SU-DHL-6 (cell line): ENCODE results near the gene C4B.
"Not testable (repeated sequence)": the region's sequence is repeated elsewhere in the genome, so short reads cannot be mapped to it uniquely, and the experiment has no call there.

ENCODE experiments used
- H2AFZ ChIP-seq: fragments of 200-600 bp; sonication (generic); 2 replicates; pipeline ENCODE4 v1.6.1; 2014; ENCODE audit warnings: low read depth, mild to moderate bottlenecking, moderate library complexity, mixed read lengths, antibody characterized with exemption, low read length; ENCODE audit not compliant: severe bottlenecking
- H3F3A ChIP-seq: fragments of 200-600 bp; shearing (Covaris generic); 2 replicates; pipeline ENCODE4 v1.6.0; 2016; ENCODE audit warnings: antibody characterized with exemption, mild to moderate bottlenecking; ENCODE audit not compliant: insufficient read depth
- H3K27ac ChIP-seq: fragments of 200-600 bp; sonication (generic); 2 replicates; pipeline ENCODE4 v1.5.1; 2016; ENCODE audit warnings: low read depth, mild to moderate bottlenecking, low read length, moderate library complexity, mixed read lengths
- H3K27me3 ChIP-seq: fragments of 200-600 bp; sonication (generic), shearing (Covaris generic); 2 replicates; pipeline ENCODE4 v1.6.0; 2014; ENCODE audit warnings: mild to moderate bottlenecking, low read length
- H3K36me3 ChIP-seq: fragments of 200-600 bp; sonication (generic); 2 replicates; pipeline ENCODE4 v1.6.1; 2014; ENCODE audit warnings: mild to moderate bottlenecking, low read length, mixed read lengths
- H3K4me2 ChIP-seq: fragments of 300-600, 200-600 bp; shearing (Covaris generic), sonication (generic); 2 replicates; pipeline ENCODE4 v1.6.0; 2014; ENCODE audit warnings: low read length, low read depth, mild to moderate bottlenecking; ENCODE audit not compliant: poor library complexity, severe bottlenecking
- H3K4me3 ChIP-seq: fragments of 200-600 bp; sonication (generic); 2 replicates; pipeline ENCODE4 v1.5.1; 2014; ENCODE audit warnings: antibody characterized with exemption, low read length, mild to moderate bottlenecking, mixed read lengths; ENCODE audit not compliant: insufficient read depth, poor library complexity, severe bottlenecking
- H3K79me2 ChIP-seq: fragments of 200-600 bp; sonication (generic); 2 replicates; pipeline ENCODE4 v1.6.1; 2014; ENCODE audit warnings: mild to moderate bottlenecking, low read length, moderate library complexity; ENCODE audit not compliant: insufficient read depth
- H3K9ac ChIP-seq: fragments of 200-600 bp; sonication (generic); 2 replicates; pipeline ENCODE4 v1.7.0; 2014; ENCODE audit warnings: mild to moderate bottlenecking, low read length
- H3K9me2 ChIP-seq: fragments of 200-600 bp; sonication (generic); replicated peaks from 2 replicates; pipeline ENCODE4 v1.6.1; 2014; ENCODE audit warnings: low read length; ENCODE audit not compliant: insufficient read depth
- H3K9me3 ChIP-seq: fragments of 200-600 bp; sonication (generic); 2 replicates; pipeline ENCODE4 v1.6.1; 2014; ENCODE audit warnings: low read length, mixed read lengths; ENCODE audit not compliant: insufficient read depth
- H4K20me1 ChIP-seq: fragments of 200-600 bp; sonication (generic); 2 replicates; pipeline ENCODE4 v1.6.1; 2014; ENCODE audit warnings: low read depth, mild to moderate bottlenecking, antibody characterized with exemption, low read length, moderate library complexity, mixed read lengths

The C4B gene

GRCh38 chr6:32040299-32041049 lies 25.9 kb downstream of the C4B start:
- not testable (repeated sequence) for H3K9me3 ChIP-seq, H3K9me2 ChIP-seq, H2AFZ ChIP-seq, H3K27ac ChIP-seq, H3K27me3 ChIP-seq, H3K4me2 ChIP-seq, H3K36me3 ChIP-seq, H3K9ac ChIP-seq, H3K4me3 ChIP-seq, H3F3A ChIP-seq, H3K79me2 ChIP-seq, H4K20me1 ChIP-seq

- H3K9me2 ChIP-seq, H3F3A ChIP-seq, H3K36me3 ChIP-seq, H3K27ac ChIP-seq, H4K20me1 ChIP-seq, H3K4me2 ChIP-seq, H3K9me3 ChIP-seq, H3K27me3 ChIP-seq, H2AFZ ChIP-seq, H3K4me3 ChIP-seq, H3K79me2 ChIP-seq, H3K9ac ChIP-seq: not testable (repeated sequence)
Measured at GRCh38 chr6:32041050-32041321, 26.4 kb downstream of the C4B start.

- not testable (repeated sequence) for H2AFZ ChIP-seq, H3F3A ChIP-seq, H3K4me2 ChIP-seq, H3K27me3 ChIP-seq, H3K9me2 ChIP-seq, H3K36me3 ChIP-seq, H3K27ac ChIP-seq, H3K79me2 ChIP-seq, H3K4me3 ChIP-seq, H3K9ac ChIP-seq, H3K9me3 ChIP-seq, H4K20me1 ChIP-seq
Measured at GRCh38 chr6:32041385-32041784, 26.8 kb downstream of the C4B start.

- H2AFZ ChIP-seq, H4K20me1 ChIP-seq, H3K9ac ChIP-seq, H3K36me3 ChIP-seq, H3K4me2 ChIP-seq, H3K79me2 ChIP-seq, H3K4me3 ChIP-seq, H3K27ac ChIP-seq, H3K9me3 ChIP-seq, H3K9me2 ChIP-seq, H3K27me3 ChIP-seq, H3F3A ChIP-seq: not testable (repeated sequence)
Measured at GRCh38 chr6:32042276-32042675, 27.7 kb downstream of the C4B start.

GRCh38 chr6:32043589-32044380 lies 29.2 kb downstream of the C4B start:
- H2AFZ ChIP-seq, H3F3A ChIP-seq, H3K9me3 ChIP-seq, H4K20me1 ChIP-seq, H3K27ac ChIP-seq, H3K36me3 ChIP-seq, H3K9ac ChIP-seq, H3K9me2 ChIP-seq, H3K79me2 ChIP-seq, H3K4me2 ChIP-seq, H3K27me3 ChIP-seq, H3K4me3 ChIP-seq: not testable (repeated sequence)

- not testable (repeated sequence) for H3K4me3 ChIP-seq, H3K79me2 ChIP-seq, H3K27me3 ChIP-seq, H2AFZ ChIP-seq, H3K9ac ChIP-seq, H4K20me1 ChIP-seq, H3F3A ChIP-seq, H3K27ac ChIP-seq, H3K9me3 ChIP-seq, H3K9me2 ChIP-seq, H3K36me3 ChIP-seq, H3K4me2 ChIP-seq
Measured at GRCh38 chr6:32044916-32045315, 30.3 kb downstream of the C4B start.
